A549 (cell line): ENCODE measurements around the gene HLA-E.
"Not testable (repeated sequence)": the region's sequence is repeated elsewhere in the genome, so short reads cannot be mapped to it uniquely, and the experiment has no call there.

Experiments used
- CBX2 ChIP-seq: fragments of 200-600 bp; sonication (generic); IDR thresholded peaks from 2 replicates; pipeline ENCODE4 v1.6.1; 2016; ENCODE audit warnings: low read depth, mild to moderate bottlenecking, borderline replicate concordance
- CEBPB ChIP-seq, 2 experiments: fragments of >200 bp in 1 of 2; sonication (Bioruptor Twin) in 1 of 2; formaldehyde crosslinking in 1 of 2; IDR thresholded peaks; 2 replicates each; pipeline ENCODE4 v1.6.1; 2012 to 2016
- EP300 ChIP-seq, 2 experiments: fragments of >200 bp; sonication (Bioruptor Twin); formaldehyde crosslinking; IDR thresholded peaks; 2 replicates in 1 of 2; 3 replicates in 1 of 2; pipeline ENCODE4 v1.6.1; 2016 to 2017
- ESRRA ChIP-seq: fragments of 150-350 bp; IDR thresholded peaks from 2 replicates; pipeline ENCODE4 v1.6.1; 2014; ENCODE audit warnings: mild to moderate bottlenecking, low read length, borderline replicate concordance
- POLR2A ChIP-seq: IDR thresholded peaks from 2 replicates; pipeline ENCODE4 v1.6.1; 2012; ENCODE audit warnings: mild to moderate bottlenecking, low read length
- SREBF2 ChIP-seq: fragments of 450-650 bp; IDR thresholded peaks from 2 replicates; pipeline ENCODE4 v1.6.1; 2014; ENCODE audit warnings: mild to moderate bottlenecking, moderate library complexity
- TF ChIP-seq, protein P1 (sequence below): fragments of >200 bp; sonication (Bioruptor Twin); formaldehyde crosslinking; IDR thresholded peaks from 3 replicates; pipeline ENCODE4 v1.5.1; 2016
- TF ChIP-seq, protein P2 (sequence below): fragments of 450-650 bp; IDR thresholded peaks from 2 replicates; pipeline ENCODE4 v1.6.1; 2014; ENCODE audit warnings: antibody characterized with exemption
- TF ChIP-seq, protein P3 (sequence below): IDR thresholded peaks from 2 replicates; pipeline ENCODE4 v1.6.1; 2012

DNA sequence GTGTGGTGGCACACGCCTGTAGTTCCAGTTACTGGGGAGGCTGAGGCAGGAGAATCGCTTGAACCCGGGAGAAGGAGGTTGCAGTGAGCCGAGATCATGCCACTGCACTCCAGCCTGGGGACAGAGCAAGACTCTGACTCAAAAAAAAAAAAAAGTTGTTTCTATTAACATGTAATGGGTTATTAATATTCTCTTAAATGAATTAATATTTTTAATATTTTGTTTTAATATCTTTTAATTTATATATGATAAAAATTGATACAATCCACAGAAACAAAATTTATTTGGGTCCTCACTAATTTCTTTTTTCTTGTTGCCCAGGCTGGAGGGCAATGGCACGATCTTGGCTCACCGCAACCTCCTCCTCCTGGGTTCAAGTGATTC, 620 bp upstream of the HLA-E start:
- TF ChIP-seq, protein P1, sequence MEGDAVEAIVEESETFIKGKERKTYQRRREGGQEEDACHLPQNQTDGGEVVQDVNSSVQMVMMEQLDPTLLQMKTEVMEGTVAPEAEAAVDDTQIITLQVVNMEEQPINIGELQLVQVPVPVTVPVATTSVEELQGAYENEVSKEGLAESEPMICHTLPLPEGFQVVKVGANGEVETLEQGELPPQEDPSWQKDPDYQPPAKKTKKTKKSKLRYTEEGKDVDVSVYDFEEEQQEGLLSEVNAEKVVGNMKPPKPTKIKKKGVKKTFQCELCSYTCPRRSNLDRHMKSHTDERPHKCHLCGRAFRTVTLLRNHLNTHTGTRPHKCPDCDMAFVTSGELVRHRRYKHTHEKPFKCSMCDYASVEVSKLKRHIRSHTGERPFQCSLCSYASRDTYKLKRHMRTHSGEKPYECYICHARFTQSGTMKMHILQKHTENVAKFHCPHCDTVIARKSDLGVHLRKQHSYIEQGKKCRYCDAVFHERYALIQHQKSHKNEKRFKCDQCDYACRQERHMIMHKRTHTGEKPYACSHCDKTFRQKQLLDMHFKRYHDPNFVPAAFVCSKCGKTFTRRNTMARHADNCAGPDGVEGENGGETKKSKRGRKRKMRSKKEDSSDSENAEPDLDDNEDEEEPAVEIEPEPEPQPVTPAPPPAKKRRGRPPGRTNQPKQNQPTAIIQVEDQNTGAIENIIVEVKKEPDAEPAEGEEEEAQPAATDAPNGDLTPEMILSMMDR: not testable (repeated sequence)
- TF ChIP-seq, protein P2, sequence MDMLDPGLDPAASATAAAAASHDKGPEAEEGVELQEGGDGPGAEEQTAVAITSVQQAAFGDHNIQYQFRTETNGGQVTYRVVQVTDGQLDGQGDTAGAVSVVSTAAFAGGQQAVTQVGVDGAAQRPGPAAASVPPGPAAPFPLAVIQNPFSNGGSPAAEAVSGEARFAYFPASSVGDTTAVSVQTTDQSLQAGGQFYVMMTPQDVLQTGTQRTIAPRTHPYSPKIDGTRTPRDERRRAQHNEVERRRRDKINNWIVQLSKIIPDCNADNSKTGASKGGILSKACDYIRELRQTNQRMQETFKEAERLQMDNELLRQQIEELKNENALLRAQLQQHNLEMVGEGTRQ: not testable (repeated sequence)
- not testable (repeated sequence) for TF ChIP-seq POLR2A; ESRRA; SREBF2; CEBPB (IDR thresholded peaks at IDR 0.05); CBX2; EP300 (IDR thresholded peaks at IDR 0.05)
- TF ChIP-seq, protein P3, sequence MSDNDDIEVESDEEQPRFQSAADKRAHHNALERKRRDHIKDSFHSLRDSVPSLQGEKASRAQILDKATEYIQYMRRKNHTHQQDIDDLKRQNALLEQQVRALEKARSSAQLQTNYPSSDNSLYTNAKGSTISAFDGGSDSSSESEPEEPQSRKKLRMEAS: not testable (repeated sequence)
